ENCODE results near the gene LRRC56.

Gene LRRC56

GRCh38 chr11:539971-540481 lies 2.7 kb downstream of the LRRC56 start:
- DNase-seq (ENCODE audit: low read depth in 2 of 2): no peak

DNA sequence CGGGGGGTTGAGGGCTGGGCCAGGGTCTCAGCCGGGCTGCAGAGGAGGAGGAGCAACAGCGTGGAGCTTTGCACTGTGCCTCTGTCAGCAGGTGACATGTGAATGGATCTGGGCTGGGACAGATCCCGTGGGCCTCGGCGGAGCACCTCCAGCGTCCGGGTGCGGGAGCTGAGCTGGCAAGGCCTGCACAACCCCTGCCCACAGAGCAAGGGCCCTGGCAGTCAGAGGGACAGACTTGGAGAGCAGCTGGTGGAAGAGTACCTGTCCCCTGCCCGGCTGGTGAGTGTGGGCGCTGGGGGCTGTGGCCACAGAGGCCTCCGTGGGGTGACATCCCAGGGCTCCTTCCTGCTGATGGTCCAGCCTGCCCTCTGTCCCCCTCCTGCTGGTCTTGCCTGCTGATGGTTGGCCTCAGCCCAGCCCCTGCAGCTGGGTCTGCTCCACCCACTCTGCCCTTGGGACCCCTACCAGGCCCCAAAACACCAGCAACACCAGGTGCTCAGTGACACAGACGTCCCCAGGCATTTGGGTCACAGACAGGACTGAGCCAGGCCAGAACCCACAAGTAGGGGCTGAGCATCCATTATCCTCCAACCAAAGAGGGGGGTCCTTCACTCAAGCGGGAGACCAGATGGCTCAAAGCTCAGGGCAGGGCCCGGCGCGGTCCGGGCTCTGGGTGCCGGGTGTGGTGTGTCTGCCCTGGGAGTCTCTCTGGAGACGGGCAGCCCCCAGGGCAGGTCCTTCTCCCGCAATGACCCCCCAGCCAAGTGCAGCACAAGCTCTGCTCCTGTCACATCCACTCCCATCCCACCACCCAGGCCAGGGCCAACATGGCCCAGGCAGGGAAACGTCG lies 3.5 kb downstream of the LRRC56 start:
- no peak for DNase-seq (ENCODE audit: low read depth in 2 of 2)

- no peak for DNase-seq (ENCODE audit: low read depth in 2 of 2)
These were observed 4.1 kb downstream of the LRRC56 start for GRCh38 chr11:541433-541885.

DNA sequence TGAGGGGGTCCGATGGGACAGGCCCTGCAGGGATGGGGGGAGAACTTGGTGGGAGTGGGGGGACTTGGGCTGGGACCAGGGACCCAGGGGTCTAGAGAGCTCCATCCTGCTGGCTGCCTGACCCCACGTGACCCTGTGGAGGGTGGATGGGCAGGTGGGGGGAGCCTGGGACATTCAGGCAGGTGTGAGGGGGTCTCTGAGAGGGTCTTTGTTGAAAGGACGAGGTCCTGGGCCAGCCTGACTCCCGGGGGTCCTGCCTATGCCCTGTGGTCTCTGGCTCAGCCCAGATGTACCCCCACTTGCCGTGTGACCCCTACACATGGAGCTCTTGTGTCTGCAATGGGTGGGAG lies 7.5 kb downstream of the LRRC56 start:
- DNase-seq (ENCODE audit: low read depth in 2 of 2): no peak

- no peak for DNase-seq (ENCODE audit: low read depth in 2 of 2)
These were observed 7.8 kb downstream of the LRRC56 start for GRCh38 chr11:545171-545570.

DNA sequence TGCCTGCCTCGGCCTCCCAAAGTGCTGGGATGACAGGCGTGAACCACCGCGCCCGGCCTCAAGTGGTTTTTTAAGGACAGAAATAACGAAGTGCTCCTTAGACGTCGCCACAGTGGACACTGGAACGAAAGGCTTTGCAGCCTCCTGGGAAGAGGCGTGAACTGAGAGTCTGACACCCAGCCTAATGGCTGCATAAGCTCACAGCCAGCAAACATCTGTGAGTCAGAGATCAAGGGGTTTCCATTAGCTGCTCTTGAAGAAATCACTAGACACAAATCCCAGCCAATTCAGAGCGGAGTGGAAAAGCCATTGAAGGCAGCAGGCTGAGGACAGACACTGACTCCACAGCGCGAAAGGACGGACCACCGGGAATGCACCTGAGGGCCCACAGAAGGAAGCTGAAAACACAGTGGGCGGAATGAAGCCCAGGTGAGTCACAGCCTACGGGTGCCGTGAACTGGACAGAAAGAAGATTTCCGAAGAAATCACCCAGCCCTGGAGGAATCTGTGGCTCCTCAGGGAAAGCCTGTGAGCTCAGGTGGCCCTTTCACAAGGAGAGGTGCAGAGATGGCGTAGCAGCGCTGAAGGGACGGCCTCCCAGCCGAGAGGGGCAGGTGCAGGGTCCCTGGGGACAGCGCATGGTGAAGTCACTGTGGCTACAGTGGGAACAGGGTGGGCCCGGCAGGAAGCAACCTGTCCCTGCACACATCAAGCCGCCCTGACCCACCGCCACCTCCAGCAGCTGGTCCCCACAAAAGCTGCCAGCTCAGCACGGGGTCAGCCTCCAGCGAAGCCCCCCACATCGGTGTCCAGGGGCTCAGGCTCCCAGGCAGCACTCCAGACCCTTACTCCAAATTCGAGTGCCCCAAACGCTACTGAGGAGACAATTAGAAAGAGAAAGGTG lies 11.6 kb downstream of the LRRC56 start:
- no peak for DNase-seq (ENCODE audit: low read depth in 2 of 2)

DNA sequence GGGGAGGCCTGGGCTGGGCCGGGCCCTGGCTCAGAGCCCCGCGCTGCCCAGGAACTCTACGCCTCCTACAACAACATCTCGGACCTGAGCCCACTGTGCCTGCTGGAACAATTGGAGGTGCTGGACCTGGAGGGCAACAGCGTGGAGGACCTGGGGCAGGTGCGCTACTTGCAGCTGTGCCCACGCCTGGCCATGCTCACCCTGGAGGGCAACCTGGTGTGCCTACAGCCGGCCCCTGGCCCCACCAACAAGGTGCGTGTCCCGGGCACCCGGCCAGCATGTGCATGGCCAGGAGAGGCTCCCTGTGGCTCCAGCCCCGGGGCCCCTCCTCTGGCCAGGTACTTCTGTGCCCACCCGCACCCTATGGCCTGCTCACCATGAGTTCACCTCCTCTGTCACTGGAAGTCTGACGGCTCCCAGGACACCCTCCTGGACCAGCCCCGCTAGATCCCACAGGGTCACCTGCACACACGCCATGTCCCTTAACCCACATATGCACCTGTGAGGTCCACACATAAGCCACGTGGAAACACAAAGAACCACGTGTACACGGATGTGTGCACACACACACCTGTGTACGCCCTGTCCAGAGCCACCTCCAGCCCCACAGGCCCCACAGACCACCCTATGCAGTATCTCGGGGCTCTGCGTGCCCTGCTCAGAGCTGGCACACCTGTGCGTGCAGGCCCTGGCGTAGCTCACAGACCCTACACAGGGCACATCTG lies 12.9 kb downstream of the LRRC56 start:
- no peak for DNase-seq (ENCODE audit: low read depth in 2 of 2)

- DNase-seq (ENCODE audit: low read depth in 2 of 2): no peak
These were observed 13.4 kb downstream of the LRRC56 start for GRCh38 chr11:550746-551085.

GRCh38 chr11:551131-551530 lies 13.8 kb downstream of the LRRC56 start:
- no peak for DNase-seq (ENCODE audit: low read depth in 2 of 2)

DNA sequence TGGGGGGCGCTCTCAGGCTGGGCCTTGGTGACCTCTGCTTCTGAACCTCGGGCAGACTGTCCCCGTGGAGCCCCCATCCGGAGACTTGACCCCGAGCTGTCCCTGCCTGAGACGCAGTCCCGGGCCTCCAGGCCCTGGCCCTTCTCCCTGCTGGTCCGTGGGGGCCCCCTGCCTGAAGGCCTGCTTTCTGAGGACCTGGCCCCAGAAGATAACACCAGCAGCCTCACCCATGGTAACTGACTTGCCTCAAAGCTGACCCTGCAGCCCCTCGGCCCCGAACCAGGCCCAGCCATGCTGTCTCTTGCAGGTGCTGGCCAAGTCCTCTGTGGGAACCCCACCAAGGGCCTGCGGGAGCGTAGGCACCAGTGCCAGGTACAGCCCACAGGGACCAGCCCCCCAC lies 14.3 kb downstream of the LRRC56 start:
- no peak for DNase-seq (ENCODE audit: low read depth in 2 of 2)

DNA sequence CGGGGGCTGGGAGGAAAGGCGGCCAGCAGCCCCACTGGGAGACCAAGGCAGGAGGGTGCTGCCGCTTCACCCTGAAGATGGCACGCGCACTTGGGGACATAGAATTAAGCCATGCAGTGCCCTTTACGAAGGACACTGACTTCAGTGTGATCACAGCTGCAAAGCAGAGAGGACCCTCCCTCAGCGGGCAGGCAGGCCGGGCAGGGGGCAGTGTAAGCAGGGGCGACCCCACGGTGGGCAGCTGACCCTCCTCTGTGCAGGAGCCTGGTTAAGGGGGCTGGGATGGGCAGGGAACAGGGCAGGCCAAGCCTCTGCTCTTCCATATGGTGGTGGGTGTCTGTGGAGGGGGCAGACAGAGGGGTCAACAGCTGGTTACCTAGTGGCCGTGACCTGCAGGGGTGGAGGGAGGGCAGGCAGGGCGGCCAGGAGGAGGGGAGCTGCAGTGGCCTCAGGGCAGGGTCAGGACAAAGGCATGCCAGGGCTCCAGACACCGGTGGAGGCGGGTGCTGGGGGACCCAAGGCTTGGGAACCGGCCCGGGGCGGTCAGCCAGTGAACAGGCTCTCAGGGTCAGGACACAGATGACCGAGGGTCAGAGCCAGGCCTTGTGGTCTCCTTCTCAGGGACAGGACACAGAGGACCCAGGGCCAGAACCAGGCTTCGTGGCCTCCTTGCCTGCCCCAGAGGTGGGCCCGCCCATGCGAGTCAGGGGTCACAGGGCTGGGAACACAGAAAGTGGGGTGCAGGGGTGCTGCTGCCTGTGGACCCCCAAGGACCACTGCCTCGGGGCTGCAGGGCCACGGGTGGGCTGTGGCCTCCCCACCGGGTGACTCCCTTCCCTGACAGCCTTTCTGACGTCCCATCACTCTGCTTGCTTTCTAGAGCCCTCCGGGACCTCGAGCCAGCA lies 16.0 kb downstream of the LRRC56 start:
- DNase-seq (ENCODE audit: low read depth in 2 of 2): no peak

DNA sequence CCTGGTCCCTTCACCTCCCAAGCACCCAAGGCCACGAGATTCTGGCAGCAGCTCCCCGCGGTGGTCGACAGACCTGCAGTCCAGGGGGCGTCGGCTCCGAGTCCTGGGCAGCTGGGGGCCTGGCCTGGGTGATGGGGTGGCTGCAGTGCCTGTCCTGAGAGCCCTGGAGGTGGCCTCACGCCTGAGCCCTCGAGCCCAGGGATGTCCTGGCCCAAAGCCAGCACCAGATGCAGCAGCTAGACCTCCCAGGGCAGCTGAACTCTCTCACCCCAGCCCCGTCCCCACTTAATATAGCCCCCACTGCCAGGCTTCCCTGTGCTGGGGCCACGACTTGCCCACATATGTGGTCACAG lies 16.6 kb downstream of the LRRC56 start:
- no peak for DNase-seq (ENCODE audit: low read depth in 2 of 2)

DNA sequence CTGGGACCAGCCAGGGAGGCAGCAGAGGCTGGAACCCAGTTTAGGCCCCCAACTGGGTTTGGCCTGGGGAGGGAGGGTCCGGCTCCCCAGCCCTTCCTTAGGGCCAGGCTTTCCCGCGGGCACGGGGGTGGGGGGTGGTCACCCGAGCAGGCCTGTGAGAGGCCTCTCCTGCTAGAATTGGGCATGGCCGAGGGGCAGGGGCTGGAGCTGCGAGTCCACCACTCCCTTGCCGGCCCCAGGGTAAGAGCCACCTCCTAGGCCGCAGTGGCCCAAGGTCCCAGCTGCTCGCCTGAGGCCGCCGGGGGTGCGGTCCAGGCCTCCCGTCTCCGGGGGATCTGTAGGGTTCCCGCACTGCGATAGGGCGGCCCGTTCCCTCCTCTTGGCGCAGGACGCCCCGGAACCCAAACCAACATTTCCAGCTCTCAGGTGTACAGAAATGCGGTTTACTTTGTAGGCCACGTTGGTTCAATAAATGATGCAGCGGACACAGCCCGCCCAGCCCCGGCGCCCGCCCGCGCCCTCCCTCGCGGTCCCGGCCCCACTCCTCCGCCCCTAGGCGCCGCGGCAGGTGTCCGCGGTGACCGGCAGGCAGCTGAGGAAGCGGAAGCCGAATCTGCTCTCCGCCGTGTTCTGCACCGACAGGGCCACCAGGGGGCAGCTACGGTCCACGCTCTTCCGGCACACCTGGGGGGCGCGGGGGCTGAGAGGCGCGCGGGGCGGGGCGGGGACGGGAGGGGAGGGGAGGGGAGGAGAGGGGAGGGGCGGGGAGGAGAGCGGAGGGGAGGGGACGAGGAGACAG lies 17.3 kb downstream of the LRRC56 start:
- DNase-seq (ENCODE audit: low read depth in 2 of 2): peak; percentile 49 to 50

GRCh38 chr11:555227-555779 lies 18.0 kb downstream of the LRRC56 start:
- DNase-seq (ENCODE audit: low read depth in 2 of 2): no peak

DNA sequence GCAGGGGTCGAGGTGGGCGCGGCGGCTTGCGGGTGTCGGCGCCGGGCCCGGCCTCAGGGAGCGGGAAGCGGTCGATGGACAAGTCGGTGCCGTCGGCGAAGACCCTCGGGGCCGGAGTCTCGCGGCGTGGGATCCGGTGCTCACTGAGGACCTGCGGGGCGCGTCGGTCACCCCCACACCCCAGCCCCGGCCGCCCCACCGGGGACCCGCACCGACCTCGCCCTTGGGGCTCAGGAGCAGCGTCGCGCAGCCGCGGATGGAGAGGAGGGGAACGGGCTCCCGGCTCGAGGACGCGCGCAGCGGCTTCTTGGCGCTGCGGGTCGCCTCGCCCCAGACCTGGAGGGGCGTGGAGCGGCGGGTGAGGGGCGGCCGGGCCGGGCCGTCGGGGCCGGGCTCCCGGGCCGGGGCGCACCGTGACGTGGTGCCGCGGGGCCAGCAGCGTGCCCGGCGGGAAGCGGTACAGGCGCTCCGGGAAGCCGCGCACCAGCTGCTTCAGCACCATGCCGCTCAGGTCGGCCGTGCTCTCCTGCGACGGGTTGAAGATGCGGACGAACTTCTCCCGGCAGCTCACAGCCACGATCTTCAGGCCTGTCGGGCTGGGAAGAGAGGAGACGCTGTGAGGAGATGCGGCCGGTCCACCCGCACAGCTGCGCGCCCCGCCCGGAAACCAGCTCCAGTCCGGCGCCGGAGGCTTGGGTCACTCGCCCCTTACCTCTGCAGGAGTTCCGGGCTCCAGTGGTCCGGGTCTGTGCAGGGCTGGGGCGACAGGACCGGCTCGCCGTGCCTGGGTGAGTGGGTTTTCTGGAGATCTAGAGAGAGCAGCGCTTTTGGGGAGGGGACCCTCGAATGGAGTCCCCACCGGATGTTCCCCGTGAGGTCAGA lies 18.7 kb downstream of the LRRC56 start:
- no peak for DNase-seq (ENCODE audit: low read depth in 2 of 2)

DNA sequence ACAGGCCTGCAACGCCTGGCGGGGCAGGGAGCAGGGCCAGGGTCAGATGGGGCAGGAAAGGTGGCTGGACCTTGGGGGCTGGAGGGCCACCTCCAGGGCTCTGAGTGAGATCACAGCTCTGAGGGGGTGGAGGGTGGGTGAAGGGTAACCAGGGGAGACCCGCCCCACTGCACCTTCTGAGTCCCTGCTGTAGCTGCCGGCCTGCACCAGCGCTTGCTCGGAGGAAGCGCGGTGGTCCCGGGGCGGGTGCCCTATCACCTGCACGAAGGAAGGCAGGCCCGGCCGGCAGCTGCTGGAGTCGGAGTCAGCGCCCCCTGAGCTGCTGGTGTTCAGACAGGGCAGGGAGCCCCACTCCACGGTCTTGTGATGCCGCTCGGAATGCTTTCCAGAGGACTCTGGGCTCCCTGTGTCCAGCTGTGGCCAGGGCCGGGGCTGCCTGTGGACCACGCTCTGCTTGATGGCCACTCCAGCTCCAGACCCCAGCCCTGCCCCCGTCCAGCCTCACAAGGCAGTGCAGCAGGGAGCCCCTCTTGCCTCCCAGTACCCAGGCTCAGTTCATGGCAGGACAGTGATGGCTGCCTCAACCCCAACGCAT lies 19.4 kb downstream of the LRRC56 start:
- DNase-seq (ENCODE audit: low read depth in 2 of 2): no peak

DNA sequence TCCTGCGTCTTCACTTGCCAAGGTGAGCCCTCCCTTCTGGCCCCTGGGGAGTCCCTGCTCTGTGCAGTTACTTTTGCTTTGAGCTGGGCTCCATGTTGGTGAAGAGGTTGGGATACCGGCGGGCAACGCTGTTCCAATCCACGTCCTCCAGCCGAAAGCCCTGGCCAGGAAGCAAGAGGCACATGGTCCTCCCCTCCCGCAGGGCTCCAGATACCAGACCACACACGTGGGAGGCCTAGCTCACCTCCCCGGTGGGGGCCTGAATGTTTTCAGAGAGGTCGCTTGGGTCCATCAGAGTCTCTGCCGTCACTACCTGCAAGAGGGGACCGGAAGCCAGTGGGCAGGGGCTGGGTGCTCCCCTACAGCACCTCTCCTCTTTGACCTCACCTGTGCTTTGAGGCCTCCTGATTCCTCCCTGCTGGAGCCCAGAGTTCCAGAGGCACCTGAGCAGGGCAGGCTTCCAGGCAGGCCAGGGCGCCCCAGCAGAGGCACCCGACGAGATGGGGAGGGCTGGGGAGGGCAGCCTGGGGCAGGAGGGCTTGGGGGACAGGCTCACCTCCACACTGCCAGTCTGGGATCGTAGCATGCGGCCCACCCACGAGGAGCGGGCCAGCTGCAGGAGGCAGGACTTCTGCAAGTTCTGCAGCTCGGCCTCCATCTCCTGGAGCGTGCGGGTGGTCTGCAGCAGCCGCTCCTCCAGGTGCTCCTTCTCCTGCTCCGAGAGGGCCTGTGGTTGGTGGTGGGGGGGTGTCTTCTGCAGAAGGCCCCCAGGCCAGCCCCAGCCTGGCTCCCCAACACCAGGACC lies 20.2 kb downstream of the LRRC56 start:
- DNase-seq (ENCODE audit: low read depth in 2 of 2): no peak

GRCh38 chr11:558503-558902 lies 21.2 kb downstream of the LRRC56 start:
- no peak for DNase-seq (ENCODE audit: low read depth in 2 of 2)
